Thyroid gland (tissue), 4 donors: ENCODE data around the gene DLGAP1. TPM values are rescaled to one million over a fixed set of nuclear protein-coding genes. Genes with fewer than 3 reads are reported as not detected.

ENCODE experiments used
- DNase-seq, 2 donors: peaks; one replicate each; pipeline ENCODE4 v3.0.0-alpha.2; 2019
- H3K27ac ChIP-seq, 3 donors: fragments of 200-600 bp; sonication (generic); 1 replicate in 2 of 3; 2 replicates in 1 of 3; pipeline ENCODE4 v1.5.1; 2016 to 2019; ENCODE audit warnings: mild to moderate bottlenecking in 1 of 3, moderate library complexity in 1 of 3
- H3K27me3 ChIP-seq: fragments of 200-600 bp; sonication (generic); one replicate; pipeline ENCODE4 v1.5.1; 2019
- H3K36me3 ChIP-seq, 2 donors: fragments of 200-600 bp; sonication (generic); one replicate each; pipeline ENCODE4 v1.5.1; 2016 to 2019
- H3K4me1 ChIP-seq, 2 donors: fragments of 200-600 bp; sonication (generic); one replicate each; pipeline ENCODE4 v1.5.1; 2017 to 2019
- H3K4me3 ChIP-seq, 3 donors: fragments of 200-600 bp; sonication (generic); replicated peaks in 1 of 3; 1 replicate in 2 of 3; 2 replicates in 1 of 3; pipeline ENCODE4 v1.5.1; 2016; ENCODE audit warnings: mild to moderate bottlenecking in 1 of 3
- H3K9me3 ChIP-seq: fragments of 200-600 bp; sonication (generic); one replicate; pipeline ENCODE4 v1.5.1; 2017
- CTCF ChIP-seq, 6 experiments: fragments of 200-600 bp in 3 of 6; fragments of 450-650 bp in 3 of 6; sonication (generic) in 3 of 6; IDR thresholded peaks; one replicate each; pipeline ENCODE4 v1.5.1; 2016 to 2019; ENCODE audit warnings: antibody characterized with exemption in 6 of 6, mild to moderate bottlenecking in 2 of 6, inconsistent platforms in 1 of 6, moderate library complexity in 1 of 6
- POLR2A ChIP-seq, 2 donors: fragments of 450-650 bp; IDR thresholded peaks; one replicate each; pipeline ENCODE4 v1.6.1; 2017; ENCODE audit warnings: antibody characterized with exemption in 2 of 2, mild to moderate bottlenecking in 2 of 2, moderate library complexity in 1 of 2
- WGBS, 2 donors: methylation state at CpG; one replicate each; pipeline ENCODE4 v1.1.5; 2017; 5-methylcytosine and 5-hydroxymethylcytosine counted together
- intact Hi-C: fragments of 100-400 bp; cut with DNase I; formaldehyde crosslinking; loops from one replicate; pipeline ENCODE4 v1.15.1; 2023
- total RNA-seq, 4 donors: library from RNA; depleted of rRNA; stranded (reverse); fragments of >200 nt; gene quantifications; one replicate each; pipeline ENCODE4 v1.2.3, GENCODE V29; 2016

The DLGAP1 gene
- total RNA-seq, 4 donors from 2014 or later, result 0.25 to 2.7 (median 0.77) TPM

- no peak for DNase-seq
- H3K9me3 ChIP-seq, result no peaks in the 10 kb centered on the region
- no peaks in the 10 kb centered on the region for H3K4me1 ChIP-seq
- WGBS, 2 donors, result 87 to 92% methylated on average over 1 of the region's 1 CpG
- no peak overlapping the region for H3K27ac ChIP-seq
- no peak for TF ChIP-seq POLR2A (IDR thresholded peaks at IDR 0.05)
- no peak for TF ChIP-seq CTCF (IDR thresholded peaks at IDR 0.05)
- H3K4me3 ChIP-seq, result no peak overlapping the region
- no peaks in the 10 kb centered on the region for H3K27me3 ChIP-seq
- no peaks in the 10 kb centered on the region for H3K36me3 ChIP-seq
- intact Hi-C loops, result no loop called here
These were observed 796.6 kb downstream of the DLGAP1 start for GRCh38 chr18:3658529-3658928.

- Histone ChIP-seq H3K4me3 (no peak overlapping the region), H3K36me3 (no peaks in the 10 kb centered on the region), H3K4me1 (no peaks in the 10 kb centered on the region), H3K27ac (no peak overlapping the region), H3K27me3 (no peaks in the 10 kb centered on the region), H3K9me3 (no peaks in the 10 kb centered on the region)
- WGBS, 2 donors, result 75 to 83% methylated on average over 14 to 15 of the region's 15 CpGs
- intact Hi-C loops, result no loop called here
- DNase-seq, result no peak
- TF ChIP-seq CTCF (IDR thresholded peaks at IDR 0.05) (no peak), POLR2A (IDR thresholded peaks at IDR 0.05) (no peak)
These were observed 799.7 kb downstream of the DLGAP1 start for GRCh38 chr18:3655254-3656050.

GRCh38 chr18:3654442-3655253 is 800.5 kb downstream of the DLGAP1 start:
- Histone ChIP-seq H3K36me3 (no peaks in the 10 kb centered on the region), H3K4me3 (no peak overlapping the region), H3K4me1 (no peaks in the 10 kb centered on the region), H3K9me3 (no peaks in the 10 kb centered on the region), H3K27me3 (no peaks in the 10 kb centered on the region), H3K27ac (no peak overlapping the region)
- TF ChIP-seq CTCF (IDR thresholded peaks at IDR 0.05) (no peak), POLR2A (IDR thresholded peaks at IDR 0.05) (no peak)
- no peak for DNase-seq
- intact Hi-C loops, result no loop called here
- WGBS, 2 donors, result 80 to 81% methylated on average over 11 of the region's 11 CpGs

GRCh38 chr18:3653851-3654441 is 801.2 kb downstream of the DLGAP1 start:
- H3K4me1 ChIP-seq, result no peaks in the 10 kb centered on the region
- H3K27me3 ChIP-seq, result no peaks in the 10 kb centered on the region
- no peak for DNase-seq
- no peak overlapping the region for H3K4me3 ChIP-seq
- WGBS, 2 donors, result 90 to 93% methylated on average over 10 to 12 of the region's 12 CpGs
- H3K9me3 ChIP-seq, result no peaks in the 10 kb centered on the region
- intact Hi-C loops, result no loop called here
- TF ChIP-seq POLR2A (IDR thresholded peaks at IDR 0.05), result no peak
- no peaks in the 10 kb centered on the region for H3K36me3 ChIP-seq
- no peak overlapping the region for H3K27ac ChIP-seq

- Histone ChIP-seq H3K36me3 (no peaks in the 10 kb centered on the region), H3K27me3 (no peaks in the 10 kb centered on the region), H3K9me3 (no peaks in the 10 kb centered on the region), H3K4me3 (no peak overlapping the region), H3K4me1 (no peaks in the 10 kb centered on the region), H3K27ac (no peak overlapping the region)
- no peak for DNase-seq
- WGBS, 2 donors, result 89 to 93% methylated on average over 5 of the region's 5 CpGs
- TF ChIP-seq CTCF (IDR thresholded peaks at IDR 0.05) (no peak), POLR2A (IDR thresholded peaks at IDR 0.05) (no peak)
- intact Hi-C loops, result no loop called here
These were observed 801.8 kb downstream of the DLGAP1 start for GRCh38 chr18:3653263-3653850.
